ENCODE data around the gene SRPK3. TPM values are rescaled to one million over a fixed set of nuclear protein-coding genes. Genes with fewer than 3 reads are reported as not detected.

The SRPK3 gene
- total and polyA plus RNA-seq, 7 experiments from 2014 or later: not detected

DNA sequence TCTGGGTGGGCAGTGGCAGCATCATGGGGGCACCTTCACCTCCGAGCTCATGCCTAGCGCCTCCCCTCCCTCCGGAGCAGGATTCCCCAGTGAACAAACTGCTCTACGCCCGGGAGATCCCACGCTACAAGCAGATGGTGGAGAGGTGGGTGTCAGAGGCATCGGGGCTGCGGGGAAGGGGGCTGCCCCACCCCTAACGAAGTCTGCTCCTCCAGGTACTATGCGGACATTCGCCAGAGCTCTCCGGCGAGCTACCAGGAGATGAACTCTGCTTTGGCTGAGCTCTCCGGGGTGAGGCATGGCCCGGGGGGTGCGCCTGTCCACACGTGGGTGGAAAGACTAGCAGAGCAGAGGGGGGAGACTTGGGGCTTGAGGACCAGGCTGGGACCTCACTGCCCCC, 2.7 kb upstream of the SRPK3 start:
- ATAC-seq (no peak), DNase-seq (no peak)
- POLR2A ChIA-PET: interaction anchor here (0.6 kb wide), 1 partner anchor 123 kb away, joined by 3 read pairs; no protein-coding TSS in a partner anchor
- peaks cover 0 to 10% (median 7%) of the 10 kb centered on the region in 5 donors for H3K27me3 Mint-ChIP-seq
- no peaks in the 10 kb centered on the region for H3K9me3 ChIP-seq (ENCODE audit: control insufficient read depth in 2 of 3, low read length in 3 of 3)
- no peak overlapping the region for H3K27ac Mint-ChIP-seq
- H3K36me3 Mint-ChIP-seq: no peaks in the 10 kb centered on the region
- CTCF ChIA-PET: interaction anchor here (1.0 kb wide), 1 partner anchor 765 kb away, joined by 3 read pairs; no protein-coding TSS in a partner anchor
- no peak overlapping the region for H3K4me3 ChIP-seq (ENCODE audit: low read length)
- H3K4me1 ChIP-seq (ENCODE audit: control insufficient read depth in 2 of 2, insufficient read depth in 2 of 2, low read length in 2 of 2): no peaks in the 10 kb centered on the region
- H3K27me3 ChIP-seq (ENCODE audit: control insufficient read depth in 2 of 2, insufficient read depth in 2 of 2, low read length in 2 of 2): no peaks in the 10 kb centered on the region
- intact Hi-C loops (cut with micrococcal nuclease): no loop called here
- no peak overlapping the region for H3K27ac ChIP-seq (ENCODE audit: low read depth, low read length)
- H3K4me3 Mint-ChIP-seq: no peak overlapping the region
- no peaks in the 10 kb centered on the region for H3K9me3 Mint-ChIP-seq
- H3K36me3 ChIP-seq (ENCODE audit: control insufficient read depth in 2 of 3, insufficient read depth in 3 of 3, low read length in 3 of 3): no peaks in the 10 kb centered on the region
- H3K4me1 Mint-ChIP-seq: peaks cover 0 to 7% (median 4%) of the 10 kb centered on the region in 7 donors

- H3K9me3 Mint-ChIP-seq: no peaks in the 10 kb centered on the region
- Histone ChIP-seq H3K27me3 (ENCODE audit: control insufficient read depth in 2 of 2, insufficient read depth in 2 of 2, low read length in 2 of 2) (no peaks in the 10 kb centered on the region), H3K9me3 (ENCODE audit: control insufficient read depth in 2 of 3, low read length in 3 of 3) (no peaks in the 10 kb centered on the region), H3K4me3 (ENCODE audit: low read length) (no peak overlapping the region), H3K4me1 (ENCODE audit: control insufficient read depth in 2 of 2, insufficient read depth in 2 of 2, low read length in 2 of 2) (no peaks in the 10 kb centered on the region), H3K36me3 (ENCODE audit: control insufficient read depth in 2 of 3, insufficient read depth in 3 of 3, low read length in 3 of 3) (no peaks in the 10 kb centered on the region), H3K27ac (ENCODE audit: low read depth, low read length) (no peak overlapping the region)
- ChIA-PET POLR2A (interaction anchor here (0.6 kb wide), 1 partner anchor 122 kb away, joined by 3 read pairs; no protein-coding TSS in a partner anchor), CTCF (interaction anchor here (1.0 kb wide), 1 partner anchor 764 kb away, joined by 3 read pairs; no protein-coding TSS in a partner anchor)
- intact Hi-C loops (cut with micrococcal nuclease): no loop called here
- no peak overlapping the region for H3K27ac Mint-ChIP-seq
- no peak overlapping the region for H3K4me3 Mint-ChIP-seq
- DNase-seq (no peak), ATAC-seq (no peak)
- peaks cover 0 to 7% (median 4%) of the 10 kb centered on the region in 7 donors for H3K4me1 Mint-ChIP-seq
- H3K27me3 Mint-ChIP-seq: peaks cover 0 to 10% (median 7%) of the 10 kb centered on the region in 5 donors
- H3K36me3 Mint-ChIP-seq: no peaks in the 10 kb centered on the region
These were observed 2.1 kb upstream of the SRPK3 start for GRCh38 chrX:153778684-153779101.

DNA sequence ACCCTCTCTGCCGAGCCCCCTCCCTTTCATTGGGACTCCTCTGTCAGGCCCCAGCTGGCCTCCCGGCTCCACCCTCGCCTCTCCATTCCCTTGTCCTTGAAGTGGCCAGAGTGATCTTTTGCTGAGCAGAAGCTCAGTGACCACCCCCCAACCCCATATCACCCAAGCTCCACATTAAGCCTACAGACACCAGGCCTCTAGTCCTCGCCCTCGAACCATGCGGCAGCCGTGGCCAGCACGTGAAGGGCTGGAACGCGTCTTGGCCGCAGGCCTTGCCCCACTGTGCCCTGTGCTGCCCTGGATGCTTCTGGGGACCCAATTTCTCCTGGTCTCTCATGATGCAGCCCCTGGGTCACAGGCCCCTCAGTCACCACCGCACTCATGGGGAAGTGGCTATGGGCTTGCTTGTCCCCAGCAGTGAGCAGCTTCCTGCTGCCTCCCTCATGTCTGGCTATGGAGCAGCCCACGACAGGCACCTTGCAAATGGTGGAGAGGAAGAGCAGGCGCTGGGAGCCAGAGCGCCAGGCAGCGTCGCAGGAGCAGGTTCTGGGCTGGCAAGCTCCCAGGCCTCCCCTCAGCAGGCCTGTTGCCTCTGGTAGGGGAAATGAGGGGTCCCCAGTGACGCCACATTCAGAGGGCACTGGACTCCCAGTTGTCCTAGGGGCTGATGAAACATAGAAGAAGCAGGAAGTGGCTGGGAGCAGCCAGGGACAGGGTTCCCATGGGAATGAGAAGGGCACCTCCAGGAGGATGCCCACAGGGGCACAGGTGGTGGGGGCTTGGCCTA, 757 bp upstream of the SRPK3 start:
- no peak for DNase-seq
- POLR2A ChIA-PET: interaction anchor here (1.3 kb wide), 1 partner anchor 40 kb away, joined by 3 read pairs; no protein-coding TSS in a partner anchor
- Mint-ChIP-seq H3K9me3 (no peaks in the 10 kb centered on the region), H3K36me3 (no peaks in the 10 kb centered on the region), H3K4me3 (peak overlapping the region in 6 of 10 donors; percentile 21 to 76 (median 44)), H3K27ac (peak overlapping the region in 2 of 9 donors; percentile 25 to 59), H3K4me1 (peaks cover 0 to 7% (median 4%) of the 10 kb centered on the region in 7 donors), H3K27me3 (peaks cover 0 to 10% (median 7%) of the 10 kb centered on the region in 5 donors)
- intact Hi-C loops (cut with micrococcal nuclease): no loop called here
- no peak for ATAC-seq
- no peak overlapping the region for H3K27ac ChIP-seq (ENCODE audit: low read depth, low read length)
- no peaks in the 10 kb centered on the region for H3K36me3 ChIP-seq (ENCODE audit: control insufficient read depth in 2 of 3, insufficient read depth in 3 of 3, low read length in 3 of 3)
- no peaks in the 10 kb centered on the region for H3K4me1 ChIP-seq (ENCODE audit: control insufficient read depth in 2 of 2, insufficient read depth in 2 of 2, low read length in 2 of 2)
- no peaks in the 10 kb centered on the region for H3K9me3 ChIP-seq (ENCODE audit: control insufficient read depth in 2 of 3, low read length in 3 of 3)
- CTCF ChIA-PET: no interaction called here
- no peak overlapping the region for H3K4me3 ChIP-seq (ENCODE audit: low read length)
- no peaks in the 10 kb centered on the region for H3K27me3 ChIP-seq (ENCODE audit: control insufficient read depth in 2 of 2, insufficient read depth in 2 of 2, low read length in 2 of 2)

- intact Hi-C loops (cut with micrococcal nuclease): no loop called here
- peaks cover 0 to 3% (median 0%) of the 10 kb centered on the region in 5 donors for H3K36me3 Mint-ChIP-seq
- no peaks in the 10 kb centered on the region for H3K4me1 ChIP-seq (ENCODE audit: control insufficient read depth in 2 of 2, insufficient read depth in 2 of 2, low read length in 2 of 2)
- ChIA-PET CTCF (no interaction called here), POLR2A (no interaction called here)
- peaks cover 0 to 7% (median 4%) of the 10 kb centered on the region in 7 donors for H3K4me1 Mint-ChIP-seq
- peaks cover 0 to 14% (median 0%) of the 10 kb centered on the region in 3 experiments for H3K36me3 ChIP-seq (ENCODE audit: control insufficient read depth in 2 of 3, insufficient read depth in 3 of 3, low read length in 3 of 3)
- H3K9me3 ChIP-seq (ENCODE audit: control insufficient read depth in 2 of 3, low read length in 3 of 3): no peaks in the 10 kb centered on the region
- no peak overlapping the region for H3K27ac Mint-ChIP-seq
- DNase-seq: no peak
- no peak for ATAC-seq
- no peak overlapping the region for H3K4me3 ChIP-seq (ENCODE audit: low read length)
- H3K27ac ChIP-seq (ENCODE audit: low read depth, low read length): no peak overlapping the region
- peaks cover 0 to 10% (median 7%) of the 10 kb centered on the region in 5 donors for H3K27me3 Mint-ChIP-seq
- H3K9me3 Mint-ChIP-seq: no peaks in the 10 kb centered on the region
- no peak overlapping the region for H3K4me3 Mint-ChIP-seq
- H3K27me3 ChIP-seq (ENCODE audit: control insufficient read depth in 2 of 2, insufficient read depth in 2 of 2, low read length in 2 of 2): no peaks in the 10 kb centered on the region
These were observed 697 bp downstream of the SRPK3 start for GRCh38 chrX:153781428-153782047.

DNA sequence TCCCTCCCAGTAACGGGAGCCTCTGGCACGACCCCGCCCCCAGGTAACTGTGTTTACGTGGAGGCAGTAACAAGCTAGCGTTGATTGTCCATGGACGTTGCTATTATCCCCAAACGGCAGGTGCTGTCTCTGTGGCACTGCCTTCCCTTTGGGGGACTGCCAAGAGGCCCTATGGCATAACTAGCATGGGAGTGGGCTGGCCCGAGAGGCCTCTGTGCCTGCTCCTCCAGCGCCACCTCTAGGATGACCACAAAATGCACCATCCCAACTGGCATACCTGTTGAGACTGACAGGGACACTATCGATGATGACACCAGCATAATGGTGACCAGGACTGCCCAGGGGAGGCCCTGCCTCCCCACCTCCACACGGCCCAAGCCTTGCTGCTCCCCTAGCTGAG, 1.5 kb downstream of the SRPK3 start:
- Mint-ChIP-seq H3K9me3 (no peaks in the 10 kb centered on the region), H3K36me3 (peaks cover 0 to 5% (median 0%) of the 10 kb centered on the region in 5 donors)

DNA sequence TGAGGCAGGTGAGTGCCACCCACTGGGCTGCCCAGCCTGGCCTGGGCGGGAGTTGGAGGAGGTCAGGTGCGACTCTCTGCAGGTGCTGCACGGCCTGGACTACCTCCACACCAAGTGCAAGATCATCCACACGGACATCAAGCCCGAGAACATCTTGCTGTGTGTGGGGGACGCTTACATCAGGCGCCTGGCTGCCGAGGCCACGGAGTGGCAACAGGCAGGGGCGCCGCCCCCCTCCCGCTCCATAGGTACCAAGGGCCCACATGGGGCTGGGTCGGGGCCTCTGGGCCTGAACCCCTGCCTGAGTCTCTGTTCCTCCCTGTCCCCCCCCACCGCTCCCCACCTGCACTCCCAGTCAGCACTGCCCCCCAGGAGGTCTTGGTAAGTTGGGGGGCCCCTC, 2.0 kb downstream of the SRPK3 start:
- no peak overlapping the region for H3K27ac Mint-ChIP-seq
- H3K4me1 Mint-ChIP-seq: peaks cover 0 to 7% (median 4%) of the 10 kb centered on the region in 7 donors
- ATAC-seq: no peak
- no peaks in the 10 kb centered on the region for H3K9me3 Mint-ChIP-seq
- intact Hi-C loops (cut with micrococcal nuclease): no loop called here
- H3K4me3 Mint-ChIP-seq: no peak overlapping the region
- Histone ChIP-seq H3K9me3 (ENCODE audit: control insufficient read depth in 2 of 3, low read length in 3 of 3) (no peaks in the 10 kb centered on the region), H3K27me3 (ENCODE audit: control insufficient read depth in 2 of 2, insufficient read depth in 2 of 2, low read length in 2 of 2) (no peaks in the 10 kb centered on the region), H3K4me3 (ENCODE audit: low read length) (no peak overlapping the region), H3K4me1 (ENCODE audit: control insufficient read depth in 2 of 2, insufficient read depth in 2 of 2, low read length in 2 of 2) (no peaks in the 10 kb centered on the region), H3K36me3 (ENCODE audit: control insufficient read depth in 2 of 3, insufficient read depth in 3 of 3, low read length in 3 of 3) (peaks cover 0 to 26% (median 0%) of the 10 kb centered on the region in 3 experiments), H3K27ac (ENCODE audit: low read depth, low read length) (no peak overlapping the region)
- no peak for DNase-seq
- H3K27me3 Mint-ChIP-seq: peaks cover 0 to 10% (median 7%) of the 10 kb centered on the region in 5 donors
- H3K36me3 Mint-ChIP-seq: peaks cover 0 to 5% (median 0%) of the 10 kb centered on the region in 5 donors
- POLR2A ChIA-PET: no interaction called here
- CTCF ChIA-PET: no interaction called here

More for the DNA sequence above, 1.5 kb downstream of the SRPK3 start:
- no peak overlapping the region for H3K27ac Mint-ChIP-seq
- Histone ChIP-seq H3K9me3 (ENCODE audit: control insufficient read depth in 2 of 3, low read length in 3 of 3) (no peaks in the 10 kb centered on the region), H3K4me1 (ENCODE audit: control insufficient read depth in 2 of 2, insufficient read depth in 2 of 2, low read length in 2 of 2) (no peaks in the 10 kb centered on the region), H3K27me3 (ENCODE audit: control insufficient read depth in 2 of 2, insufficient read depth in 2 of 2, low read length in 2 of 2) (no peaks in the 10 kb centered on the region), H3K27ac (ENCODE audit: low read depth, low read length) (no peak overlapping the region), H3K4me3 (ENCODE audit: low read length) (no peak overlapping the region), H3K36me3 (ENCODE audit: control insufficient read depth in 2 of 3, insufficient read depth in 3 of 3, low read length in 3 of 3) (peaks cover 0 to 21% (median 0%) of the 10 kb centered on the region in 3 experiments)
- peaks cover 0 to 7% (median 4%) of the 10 kb centered on the region in 7 donors for H3K4me1 Mint-ChIP-seq
- no peak for DNase-seq
- ChIA-PET POLR2A (no interaction called here), CTCF (no interaction called here)
- H3K27me3 Mint-ChIP-seq: peaks cover 0 to 10% (median 7%) of the 10 kb centered on the region in 5 donors
- no peak overlapping the region for H3K4me3 Mint-ChIP-seq
- ATAC-seq: no peak
- intact Hi-C loops (cut with micrococcal nuclease): no loop called here

All from naive thymus-derived CD4-positive, alpha-beta T cell (primary cell).